ENCODE measurements around the gene TAX1BP3.

DNA sequence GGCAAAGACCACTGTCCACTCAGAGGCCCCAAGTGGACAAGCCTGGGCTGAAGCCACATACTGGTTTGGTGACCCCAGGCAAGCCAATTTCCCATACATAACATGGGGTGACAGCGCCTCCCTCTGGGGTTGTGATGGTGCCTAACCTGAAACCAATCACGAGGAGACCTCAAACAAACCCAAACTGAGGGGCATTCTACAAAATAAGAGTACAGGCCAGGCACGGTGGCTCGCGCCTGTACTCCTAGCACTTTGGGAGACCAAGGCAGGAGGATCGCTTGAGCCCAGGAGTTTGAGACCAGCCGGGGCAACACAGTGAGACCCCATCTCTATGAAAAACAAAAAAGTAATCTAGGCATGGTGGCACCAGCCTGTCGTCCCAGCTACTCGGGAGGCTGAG lies 24.0 kb upstream of the TAX1BP3 start:
- TF ChIP-seq EP300 (IDR thresholded peaks at IDR 0.05; ENCODE audit: borderline replicate concordance in 1 of 2, low read depth in 1 of 2, low read length in 1 of 2) (no peak), RAD21 (IDR thresholded peaks at IDR 0.05; ENCODE audit: low read length) (no peak)
- TF ChIP-seq, protein P1, sequence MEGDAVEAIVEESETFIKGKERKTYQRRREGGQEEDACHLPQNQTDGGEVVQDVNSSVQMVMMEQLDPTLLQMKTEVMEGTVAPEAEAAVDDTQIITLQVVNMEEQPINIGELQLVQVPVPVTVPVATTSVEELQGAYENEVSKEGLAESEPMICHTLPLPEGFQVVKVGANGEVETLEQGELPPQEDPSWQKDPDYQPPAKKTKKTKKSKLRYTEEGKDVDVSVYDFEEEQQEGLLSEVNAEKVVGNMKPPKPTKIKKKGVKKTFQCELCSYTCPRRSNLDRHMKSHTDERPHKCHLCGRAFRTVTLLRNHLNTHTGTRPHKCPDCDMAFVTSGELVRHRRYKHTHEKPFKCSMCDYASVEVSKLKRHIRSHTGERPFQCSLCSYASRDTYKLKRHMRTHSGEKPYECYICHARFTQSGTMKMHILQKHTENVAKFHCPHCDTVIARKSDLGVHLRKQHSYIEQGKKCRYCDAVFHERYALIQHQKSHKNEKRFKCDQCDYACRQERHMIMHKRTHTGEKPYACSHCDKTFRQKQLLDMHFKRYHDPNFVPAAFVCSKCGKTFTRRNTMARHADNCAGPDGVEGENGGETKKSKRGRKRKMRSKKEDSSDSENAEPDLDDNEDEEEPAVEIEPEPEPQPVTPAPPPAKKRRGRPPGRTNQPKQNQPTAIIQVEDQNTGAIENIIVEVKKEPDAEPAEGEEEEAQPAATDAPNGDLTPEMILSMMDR (IDR thresholded peaks at IDR 0.05), result peak; percentile 16; the same call in 1 of the 2 replicates
